GM21619 (cell line): ENCODE measurements around the gene TMEM134.

ENCODE experiments used
- ATAC-seq: cut with Tn5 transposase; IDR thresholded peaks from one replicate; pipeline ENCODE4 v1.9.1; 2021; ENCODE audit not compliant: unreplicated experiment

The TMEM134 gene

GRCh38 chr11:67500831-67501715, 32.0 kb upstream of the TMEM134 start:
- no peak for ATAC-seq

GRCh38 chr11:67500484-67500821, 31.4 kb upstream of the TMEM134 start:
- ATAC-seq, result no peak

DNA sequence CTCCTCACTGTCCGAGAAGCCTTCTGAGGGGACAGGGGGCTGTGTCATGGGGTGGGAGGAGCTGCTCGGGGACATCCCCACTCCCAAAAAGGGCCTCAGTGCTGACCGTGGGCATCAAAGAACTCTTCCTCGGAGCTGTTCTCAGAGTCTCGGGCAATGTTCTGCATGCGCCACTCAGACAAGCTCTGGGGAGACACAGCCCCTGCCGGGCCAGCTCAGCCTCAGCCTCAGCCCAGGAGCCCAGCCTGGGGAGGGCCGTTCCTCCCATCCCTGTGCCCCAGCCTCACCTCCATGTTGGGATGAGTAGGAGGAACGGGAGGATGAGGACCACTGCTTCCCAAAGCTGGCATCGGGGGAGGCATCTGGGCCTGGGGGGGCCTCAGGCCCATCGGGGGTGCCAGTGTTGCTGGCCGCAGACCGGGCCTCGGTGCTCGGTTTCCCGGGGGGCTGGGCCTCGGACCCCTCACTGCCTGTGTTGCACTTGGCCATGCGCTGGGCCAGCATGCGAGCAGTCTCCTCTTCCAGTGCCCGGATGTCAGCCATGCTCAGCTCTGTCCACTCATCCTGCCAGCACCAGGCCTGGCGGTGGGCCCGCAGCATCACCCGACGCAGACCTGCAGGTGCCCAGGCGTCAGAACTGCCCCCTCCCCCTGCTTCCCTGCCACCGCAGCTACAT, 30.9 kb upstream of the TMEM134 start:
- ATAC-seq, result no peak

DNA sequence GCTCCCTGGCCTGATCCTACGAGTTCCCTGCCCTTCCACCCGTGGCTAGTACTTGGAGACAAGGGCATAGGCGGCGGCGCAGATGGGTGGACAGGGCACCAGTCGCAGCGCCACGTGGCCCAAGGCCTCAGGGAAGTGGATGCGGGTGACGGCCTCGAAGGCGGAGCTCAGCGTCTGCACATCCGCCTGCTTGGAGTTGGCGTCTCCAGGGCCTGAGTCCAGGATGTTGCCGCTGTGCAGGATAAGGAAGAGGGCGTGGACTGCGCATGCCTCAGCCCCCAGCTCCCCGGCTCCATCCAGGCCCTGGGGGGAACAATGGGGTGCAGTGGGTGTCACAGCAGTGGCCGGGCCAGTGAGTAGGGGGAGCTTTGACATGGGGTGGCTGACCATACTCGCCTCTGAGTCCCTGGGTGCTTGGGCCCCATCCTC, 29.5 kb upstream of the TMEM134 start:
- ATAC-seq, result no peak

- ATAC-seq, result no peak
Observed at GRCh38 chr11:67497656-67498291, 28.7 kb upstream of the TMEM134 start.

GRCh38 chr11:67496113-67496512, 27.1 kb upstream of the TMEM134 start:
- ATAC-seq, result no peak

GRCh38 chr11:67495234-67496005, 26.4 kb upstream of the TMEM134 start:
- ATAC-seq, result no peak

DNA sequence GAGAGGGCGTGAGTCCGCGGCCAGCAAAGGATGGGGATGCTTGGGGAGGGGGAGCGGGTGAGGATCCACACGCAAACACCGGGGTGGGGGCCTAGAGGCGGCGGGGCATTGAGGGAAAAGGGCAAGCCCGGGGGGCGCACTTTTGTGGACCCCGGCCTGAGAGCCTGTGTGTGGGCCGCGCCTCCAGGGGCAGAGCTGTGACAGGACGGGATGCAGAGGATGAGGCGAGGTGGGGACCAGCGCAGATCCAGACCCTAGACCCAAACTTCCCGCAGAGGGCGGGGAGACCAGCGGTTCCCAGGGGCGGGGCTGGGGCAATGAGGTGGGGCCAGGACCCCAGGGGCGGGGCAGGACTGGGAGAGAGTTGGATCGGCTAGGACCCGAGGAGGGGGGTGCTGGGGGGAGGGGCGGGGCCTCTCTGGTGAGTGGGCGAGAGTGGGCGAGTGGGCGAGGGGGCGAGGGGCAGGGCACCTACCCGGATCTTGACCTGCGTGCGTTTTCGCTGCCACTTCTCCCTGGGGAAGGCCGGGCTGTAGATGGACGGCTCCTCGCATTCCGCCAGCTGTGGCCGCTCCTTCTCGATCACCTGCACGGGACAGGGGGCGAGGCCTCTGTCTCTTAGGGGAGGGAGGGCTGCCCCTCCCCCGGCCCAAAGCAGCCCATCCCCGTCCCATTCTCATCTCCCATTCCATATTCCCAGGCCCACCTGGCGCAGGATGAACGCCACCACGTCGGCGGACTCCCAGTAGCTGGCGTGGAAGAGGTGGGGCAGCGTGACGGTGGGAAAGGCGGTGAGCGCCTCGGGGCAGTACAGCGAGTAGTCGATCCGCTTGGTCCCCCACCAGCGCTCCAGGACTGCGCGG, 25.6 kb upstream of the TMEM134 start:
- no peak for ATAC-seq

GRCh38 chr11:67493548-67494370, 24.7 kb upstream of the TMEM134 start:
- ATAC-seq, result no peak

DNA sequence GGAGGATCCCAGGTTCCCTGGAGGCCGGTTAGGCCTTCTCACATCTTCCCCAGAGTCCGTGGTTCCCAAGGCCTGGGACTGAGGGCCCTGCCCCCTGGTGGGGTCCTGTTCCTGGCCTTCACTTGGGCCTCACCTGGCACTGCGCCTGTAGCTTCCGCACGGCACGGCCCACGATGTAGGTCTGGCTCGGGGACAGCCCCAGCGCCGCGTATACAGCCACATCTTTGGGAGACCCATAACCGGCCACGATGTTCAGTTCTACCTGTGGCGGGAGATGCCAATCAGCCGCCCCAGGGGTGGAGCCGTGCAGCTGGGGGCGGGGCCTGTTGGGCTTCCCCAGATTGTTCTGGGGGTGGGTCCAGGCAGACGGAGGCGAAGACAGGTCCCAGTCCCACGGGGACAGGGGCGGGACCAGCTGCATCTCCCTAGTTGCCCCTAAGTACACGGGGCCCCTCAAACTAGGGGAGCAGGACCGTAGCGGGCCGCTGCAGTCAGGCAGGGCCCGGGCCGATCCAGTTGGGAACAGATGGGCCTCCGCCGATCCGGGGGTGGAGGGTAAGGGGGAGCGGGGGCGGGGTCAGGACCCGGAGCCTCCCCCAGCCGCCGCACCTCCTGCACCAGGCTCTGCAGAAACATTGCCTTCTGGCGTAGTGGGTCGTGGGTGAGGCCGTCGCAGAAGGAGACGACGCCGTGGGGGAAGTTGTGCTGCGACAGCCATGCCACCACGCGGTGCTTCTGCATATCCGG, 23.9 kb upstream of the TMEM134 start:
- no peak for ATAC-seq

DNA sequence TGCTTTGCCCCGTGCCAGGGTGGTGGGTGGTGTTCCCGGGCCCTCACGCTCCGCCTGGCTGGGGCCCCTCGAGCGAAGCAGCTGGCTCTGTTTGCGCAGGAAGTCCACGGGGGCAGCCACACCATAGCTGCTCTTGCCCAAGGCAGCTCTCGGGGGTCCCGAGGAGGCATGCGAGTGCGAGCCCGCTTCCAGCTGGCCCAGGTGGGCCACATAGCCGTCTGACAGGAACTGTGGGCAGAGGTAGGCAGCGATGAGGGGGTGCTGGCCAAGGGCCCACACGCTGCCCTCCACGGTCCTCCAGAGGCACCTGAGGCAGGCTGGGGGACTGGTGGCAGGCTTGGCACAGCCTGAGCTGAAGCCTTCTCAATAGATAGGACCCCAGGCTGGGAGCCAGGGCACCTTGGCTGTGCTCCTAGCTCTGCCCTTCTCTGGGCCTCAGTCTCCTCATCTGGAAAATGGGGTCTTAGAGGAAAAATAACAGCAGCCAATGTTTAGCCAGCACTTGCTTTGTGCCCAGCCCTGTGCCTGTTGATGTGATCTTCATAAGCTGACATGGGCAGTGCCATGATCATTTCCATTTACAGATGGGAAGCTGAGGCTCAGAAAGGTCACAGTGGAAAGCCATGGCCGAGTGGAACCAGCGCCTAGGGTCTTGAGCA, 23.1 kb upstream of the TMEM134 start:
- ATAC-seq, result no peak

DNA sequence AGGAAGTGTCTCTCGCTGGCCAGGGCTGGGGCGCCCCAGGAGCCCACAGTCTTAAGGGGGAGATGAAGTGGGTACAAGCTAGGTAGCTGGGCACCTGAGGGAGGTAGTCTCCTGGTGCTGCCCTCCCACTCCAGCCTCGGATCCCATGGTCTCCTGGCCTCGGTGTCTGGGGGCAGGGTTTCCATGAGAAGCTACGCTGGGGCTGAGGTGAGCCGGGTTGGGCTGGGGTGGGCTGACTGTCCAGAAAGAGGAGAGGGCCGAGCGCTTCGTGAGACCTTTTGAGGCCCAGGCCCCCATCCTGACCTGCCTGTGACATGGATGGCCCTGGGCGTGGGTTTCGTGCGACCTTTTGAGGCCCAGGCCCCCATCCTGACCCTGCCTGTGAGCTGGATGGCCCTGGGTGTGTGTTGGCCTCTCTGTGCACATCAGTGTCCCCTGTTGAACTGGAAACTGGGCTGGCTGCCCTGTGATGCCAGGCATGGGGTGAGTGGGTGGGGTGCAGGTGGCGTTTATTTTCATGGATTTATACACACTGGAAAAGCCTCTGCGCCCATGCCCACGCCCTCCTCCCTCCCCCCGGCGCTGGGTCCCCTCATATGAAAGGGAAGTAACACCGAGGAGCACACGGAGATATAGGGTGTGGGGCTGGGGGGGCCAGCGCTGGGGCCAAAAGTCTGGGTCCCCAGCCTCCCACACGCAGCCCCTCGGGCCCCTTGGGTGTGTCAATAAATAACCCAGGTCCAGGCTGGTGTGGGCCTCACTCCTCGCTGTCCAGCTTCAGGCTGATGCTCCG, 22.4 kb upstream of the TMEM134 start:
- no peak for ATAC-seq

GRCh38 chr11:67490727-67491065, 21.6 kb upstream of the TMEM134 start:
- no peak for ATAC-seq

DNA sequence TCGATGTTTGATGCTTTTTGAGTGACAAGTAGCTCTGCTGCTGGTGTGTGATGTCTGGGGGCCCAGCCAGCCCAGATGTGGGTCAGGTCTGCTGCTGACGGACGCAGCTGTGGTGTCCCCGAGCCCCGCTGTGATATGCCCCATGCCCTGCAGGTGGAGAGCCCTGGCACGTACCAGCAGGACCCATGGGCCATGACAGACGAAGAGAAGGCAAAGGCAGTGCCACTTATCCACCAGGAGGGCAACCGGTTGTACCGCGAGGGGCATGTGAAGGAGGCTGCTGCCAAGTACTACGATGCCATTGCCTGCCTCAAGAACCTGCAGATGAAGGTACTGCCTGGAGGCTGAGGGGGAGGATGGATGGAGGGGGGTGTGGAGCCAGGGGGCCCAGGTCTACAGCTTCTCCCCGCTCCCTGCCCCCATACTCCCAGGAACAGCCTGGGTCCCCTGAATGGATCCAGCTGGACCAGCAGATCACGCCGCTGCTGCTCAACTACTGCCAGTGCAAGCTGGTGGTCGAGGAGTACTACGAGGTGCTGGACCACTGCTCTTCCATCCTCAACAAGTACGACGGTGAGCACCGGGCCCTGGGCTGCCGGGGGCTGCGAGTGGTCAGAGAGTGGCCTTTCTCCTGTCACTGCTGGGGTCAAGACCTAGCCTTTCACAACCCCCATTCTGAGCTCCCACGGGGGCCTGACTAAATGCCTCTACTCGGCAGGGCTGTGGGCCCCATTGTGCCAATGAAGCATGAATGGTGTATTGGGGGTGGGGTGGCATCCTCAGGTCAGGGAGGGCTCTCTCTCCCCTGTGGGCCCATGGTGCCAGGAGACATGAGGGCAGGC, 21.1 kb upstream of the TMEM134 start:
- no peak for ATAC-seq

DNA sequence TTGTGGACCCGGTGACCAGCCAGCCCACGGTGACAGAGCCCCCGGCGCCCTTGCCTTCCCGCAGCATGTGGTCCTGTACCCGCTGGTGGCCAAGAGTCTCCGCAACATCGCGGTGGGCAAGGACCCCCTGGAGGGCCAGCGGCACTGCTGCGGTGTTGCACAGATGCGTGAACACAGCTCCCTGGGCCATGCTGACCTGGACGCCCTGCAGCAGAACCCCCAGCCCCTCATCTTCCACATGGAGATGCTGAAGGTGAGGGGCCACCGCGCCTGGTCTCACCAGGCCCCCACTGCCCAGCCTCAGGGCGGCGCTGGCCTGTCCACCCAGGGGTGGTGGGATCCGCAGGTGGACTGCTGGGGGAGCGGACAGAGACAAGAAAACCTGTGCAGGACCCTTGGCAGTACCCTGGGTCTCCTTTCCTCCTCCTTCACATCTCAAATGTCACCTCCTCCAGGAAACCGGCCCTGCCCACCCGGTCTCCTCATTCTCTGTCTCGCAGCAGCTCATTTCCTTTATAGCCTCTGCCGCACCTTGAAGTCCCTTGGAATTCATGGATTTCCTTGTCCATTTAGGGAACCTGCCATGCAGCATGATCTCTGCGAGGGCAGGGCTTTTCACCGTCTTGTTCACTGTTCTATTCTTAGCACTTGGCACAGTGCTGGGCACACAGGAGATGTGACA, 20.3 kb upstream of the TMEM134 start:
- ATAC-seq, result no peak
